H1 (cell line): ENCODE measurements around the gene RUFY2. TPM values are rescaled to one million over a fixed set of nuclear protein-coding genes. Genes with fewer than 3 reads are reported as not detected.

Experiments
- CTCF ChIA-PET: fragments of 300-600 bp; sonication (Branson Sonifier 250); formaldehyde crosslinking; loops from one replicate; lab custom pipeline; 2021; ENCODE audit not compliant: partially characterized antibody; lab: Charles Lee
- POLR2A ChIA-PET: fragments of 300-600 bp; sonication (Branson Sonifier 250); formaldehyde crosslinking; loops from one replicate; lab custom pipeline; 2021; ENCODE audit warnings: inconsistent platforms; ENCODE audit not compliant: partially characterized antibody; lab: Charles Lee
- DNase-seq, 2 experiments: peaks; one replicate each; pipeline versions ENCODE4 v3.0.0 to v3.0.0-alpha.2; 2010 to 2022; ENCODE audit warnings: low spot score in 2 of 2, low read depth in 1 of 2, mixed read lengths in 1 of 2
- FAIRE-seq: peaks from 2 replicates; lab custom pipeline; 2011; peaks lifted over from hg19 to GRCh38; lab: Jason Lieb, UNC
- H2AFZ ChIP-seq: 2 replicates; pipeline ENCODE4 v1.8.1; 2012; ENCODE audit warnings: low read length, inconsistent platforms
- H2AK5ac ChIP-seq: 2 replicates; pipeline ENCODE4 v1.6.1; 2013; ENCODE audit warnings: low read depth, low read length
- H2BK120ac ChIP-seq: replicated peaks from 2 replicates; pipeline ENCODE3; 2013; ENCODE audit warnings: low read depth, low read length, inconsistent platforms
- H2BK12ac ChIP-seq: 2 replicates; pipeline ENCODE4 v1.6.1; 2013; ENCODE audit warnings: low read depth, low read length
- H2BK15ac ChIP-seq: 2 replicates; pipeline ENCODE4 v1.6.1; 2013; ENCODE audit warnings: low read length
- H2BK20ac ChIP-seq: 2 replicates; pipeline ENCODE4 v1.6.1; 2013; ENCODE audit warnings: low read length
- H2BK5ac ChIP-seq: 2 replicates; pipeline ENCODE4 v1.6.1; 2013; ENCODE audit warnings: low read depth, low read length
- H3K14ac ChIP-seq: 2 replicates; pipeline ENCODE4 v1.6.1; 2013; ENCODE audit warnings: inconsistent platforms; ENCODE audit not compliant: insufficient read length
- H3K18ac ChIP-seq: 2 replicates; pipeline ENCODE4 v1.6.1; 2013; ENCODE audit warnings: low read length; ENCODE audit errors: extremely low read depth
- H3K23ac ChIP-seq: 2 replicates; pipeline ENCODE4 v1.6.1; 2013; ENCODE audit warnings: inconsistent platforms; ENCODE audit not compliant: insufficient read length
- H3K23me2 ChIP-seq: 2 replicates; pipeline ENCODE4 v1.6.1; 2013; ENCODE audit warnings: low read depth, low read length
- H3K27ac ChIP-seq: 2 replicates; pipeline ENCODE4 v1.6.1; 2011; ENCODE audit warnings: low read depth, low read length, inconsistent platforms
- H3K27me3 ChIP-seq, 4 experiments: replicated peaks in 1 of 4; 1 replicate in 1 of 4; 2 replicates in 3 of 4; pipeline versions ENCODE4 v1.6.1 to v1.8.1; 2011 to 2013; ENCODE audit warnings: low read length in 3 of 4, mild to moderate bottlenecking in 3 of 4, inconsistent platforms in 2 of 4, mixed read lengths in 2 of 4, moderate library complexity in 1 of 4; ENCODE audit not compliant: control insufficient read depth in 3 of 4, insufficient read depth in 3 of 4; ENCODE audit errors: extremely low read depth in 1 of 4
- H3K36me3 ChIP-seq, 4 experiments: 2 replicates each; pipeline versions ENCODE4 v1.6.1 to v1.8.1; 2011 to 2013; ENCODE audit warnings: mild to moderate bottlenecking in 4 of 4, low read length in 3 of 4, moderate library complexity in 2 of 4, control low read depth in 1 of 4, inconsistent platforms in 1 of 4; ENCODE audit not compliant: insufficient read depth in 4 of 4, control insufficient read depth in 2 of 4
- H3K4ac ChIP-seq: replicated peaks from 2 replicates; pipeline ENCODE3; 2013; ENCODE audit warnings: low read length, low read depth, mixed read lengths, inconsistent platforms; ENCODE audit not compliant: insufficient read length
- H3K4me1 ChIP-seq, 4 experiments: replicated peaks in 1 of 4; 1 replicate in 1 of 4; 2 replicates in 3 of 4; pipeline versions ENCODE4 v1.6.1 to v1.8.1; 2011 to 2013; ENCODE audit warnings: low read length in 3 of 4, inconsistent platforms in 2 of 4, mixed read lengths in 1 of 4; ENCODE audit not compliant: insufficient read depth in 4 of 4, control insufficient read depth in 3 of 4
- H3K4me2 ChIP-seq, 2 experiments: 2 replicates each; pipeline versions ENCODE4 v1.6.1 to v1.8.1; 2011 to 2013; ENCODE audit warnings: low read depth in 2 of 2, low read length in 2 of 2, control low read depth in 1 of 2, inconsistent platforms in 1 of 2, mild to moderate bottlenecking in 1 of 2; ENCODE audit not compliant: insufficient read depth in 1 of 2
- H3K4me3 ChIP-seq, 4 experiments: fragments of 200-600, 300-600 bp in 1 of 4; sonication (generic), shearing (Covaris generic), sonication (Bioruptor Twin) in 1 of 4; 2 replicates each; pipeline versions ENCODE4 v1.5.1 to v1.8.1; 2011 to 2016; ENCODE audit warnings: low read length in 4 of 4, low read depth in 3 of 4, control low read depth in 2 of 4, inconsistent platforms in 2 of 4, mild to moderate bottlenecking in 2 of 4, mixed read lengths in 1 of 4, moderate library complexity in 1 of 4; ENCODE audit not compliant: insufficient read depth in 2 of 4; ENCODE audit errors: extremely low read depth in 1 of 4
- H3K56ac ChIP-seq: replicated peaks from 2 replicates; pipeline ENCODE3; 2013; ENCODE audit warnings: low read depth, mild to moderate bottlenecking, mixed read lengths, low read length, inconsistent platforms; ENCODE audit not compliant: insufficient read length
- H3K79me1 ChIP-seq: 2 replicates; pipeline ENCODE4 v1.6.1; 2013; ENCODE audit warnings: low read depth, low read length, control low read depth
- H3K79me2 ChIP-seq, 2 experiments: 2 replicates each; pipeline versions ENCODE4 v1.6.1 to v1.8.1; 2012 to 2013; ENCODE audit warnings: low read length in 2 of 2, mild to moderate bottlenecking in 2 of 2, inconsistent platforms in 1 of 2; ENCODE audit not compliant: insufficient read depth in 2 of 2, control insufficient read depth in 1 of 2
- H3K9ac ChIP-seq, 4 experiments: replicated peaks in 1 of 4; 1 replicate in 1 of 4; 2 replicates in 3 of 4; pipeline versions ENCODE4 v1.6.1 to v1.8.1; 2011 to 2013; ENCODE audit warnings: low read depth in 3 of 4, low read length in 3 of 4, control low read depth in 2 of 4, mild to moderate bottlenecking in 2 of 4, moderate library complexity in 2 of 4, inconsistent platforms in 1 of 4; ENCODE audit errors: extremely low read depth in 1 of 4
- H3K9me3 ChIP-seq, 2 experiments: 2 replicates each; pipeline versions ENCODE4 v1.6.1 to v1.8.1; 2012 to 2013; ENCODE audit warnings: mild to moderate bottlenecking in 2 of 2, moderate library complexity in 2 of 2, control low read depth in 1 of 2, inconsistent platforms in 1 of 2, low read depth in 1 of 2, low read length in 1 of 2, mixed read lengths in 1 of 2; ENCODE audit not compliant: insufficient read depth in 2 of 2
- H4K20me1 ChIP-seq, 2 experiments: replicated peaks in 1 of 2; 2 replicates each; pipeline versions ENCODE3 to v1.8.1; 2011 to 2013; ENCODE audit warnings: inconsistent platforms in 2 of 2, low read length in 2 of 2, mild to moderate bottlenecking in 1 of 2; ENCODE audit not compliant: insufficient read depth in 2 of 2, control insufficient read depth in 1 of 2
- H4K5ac ChIP-seq: 2 replicates; pipeline ENCODE4 v1.6.1; 2013; ENCODE audit warnings: low read length, low read depth, mixed read lengths, inconsistent platforms; ENCODE audit not compliant: insufficient read length
- H4K8ac ChIP-seq: 2 replicates; pipeline ENCODE4 v1.8.0; 2013; ENCODE audit warnings: mild to moderate bottlenecking, moderate library complexity, low read length, inconsistent platforms; ENCODE audit not compliant: insufficient read depth; ENCODE audit errors: extremely low read depth
- H4K91ac ChIP-seq: replicated peaks from 2 replicates; pipeline ENCODE3; 2013; ENCODE audit warnings: low read length, mixed read lengths, inconsistent platforms; ENCODE audit not compliant: insufficient read length
- ATF3 ChIP-seq: IDR thresholded peaks from 2 replicates; pipeline ENCODE4 v1.6.1; 2011; ENCODE audit warnings: low read depth, mild to moderate bottlenecking, low read length; ENCODE audit not compliant: insufficient read depth
- E2F6 ChIP-seq: IDR thresholded peaks from 2 replicates; pipeline ENCODE4 v1.6.1; 2012; ENCODE audit warnings: inconsistent platforms
- GABPA ChIP-seq: IDR thresholded peaks from 2 replicates; pipeline ENCODE4 v1.6.1; 2011; ENCODE audit warnings: mild to moderate bottlenecking, low read length, moderate library complexity, borderline replicate concordance; ENCODE audit not compliant: insufficient read depth
- GTF2F1 ChIP-seq: IDR thresholded peaks from 2 replicates; pipeline ENCODE4 v1.6.1; 2012; ENCODE audit warnings: low read depth, low read length, improper control_type of control experiment, borderline replicate concordance
- NANOG ChIP-seq: IDR thresholded peaks from 2 replicates; pipeline ENCODE4 v1.6.1; 2011; ENCODE audit warnings: low read length, low read depth, mild to moderate bottlenecking, inconsistent platforms; ENCODE audit not compliant: insufficient read depth, poor library complexity, severe bottlenecking
- PHF8 ChIP-seq: fragments of 200-600 bp; sonication (generic); conservative IDR thresholded peaks from 2 replicates; pipeline ENCODE4 v1.7.1; 2012; ENCODE audit warnings: low read depth, mild to moderate bottlenecking, inconsistent platforms, low read length, moderate library complexity
- RXRA ChIP-seq: IDR thresholded peaks from 2 replicates; pipeline ENCODE4 v1.6.1; 2011; ENCODE audit warnings: low read depth, mild to moderate bottlenecking, low read length, moderate library complexity; ENCODE audit not compliant: insufficient read depth
- TBP ChIP-seq: IDR thresholded peaks from 2 replicates; pipeline ENCODE4 v1.6.1; 2011; ENCODE audit warnings: low read depth, low read length, improper control_type of control experiment
- YY1 ChIP-seq: IDR thresholded peaks from 2 replicates; pipeline ENCODE4 v1.6.1; 2011; ENCODE audit warnings: low read depth, mild to moderate bottlenecking, low read length
- WGBS, 2 experiments: shearing (Covaris generic) in 1 of 2; methylation state at CpG; one replicate each; pipeline versions ENCODE4 v1.1.6 to v1.1.7; 2013 to 2015; ENCODE audit warnings: low lambda C conversion rate in 2 of 2, mixed read lengths in 2 of 2, inconsistent platforms in 1 of 2, low coverage in 1 of 2, missing lambda C conversion rate in 1 of 2; ENCODE audit not compliant: insufficient replicate concordance in 2 of 2, insufficient coverage in 1 of 2, insufficient read length in 1 of 2; ENCODE audit errors: extremely low coverage in 1 of 2, missing lambda C conversion rate in 1 of 2; 5-methylcytosine and 5-hydroxymethylcytosine counted together
- polyA plus RNA-seq, 7 experiments: library from polyadenylated mRNA; depleted of rRNA in 3 of 7; stranded (reverse) in 5 of 7; unstranded in 2 of 7; fragments of >200 nt in 5 of 7; fragments of 200-250 nt in 2 of 7; gene quantifications; 1 replicate in 5 of 7; 2 replicates in 1 of 7; 4 replicates in 1 of 7; pipeline versions ENCODE4 v1.2.1 to v1.2.3, GENCODE V29; 2011 to 2013; ENCODE audit warnings: missing spikeins in 2 of 7, mixed read lengths in 2 of 7
- total RNA-seq: library from RNA; stranded (reverse); fragmentation: NEBNext Ultra II Directional; extraction: Animal tissue kit (Norgen Biotek cat#: 25700); gene quantifications from 2 replicates; pipeline ENCODE4 v1.2.1, GENCODE V29; 2021
- TF ChIP-seq, protein P1 (sequence below): IDR thresholded peaks from 2 replicates; pipeline ENCODE4 v1.6.1; 2012; ENCODE audit warnings: low read length, inconsistent platforms

RUFY2 gene
- total and polyA plus RNA-seq, 2 of the 8 experiments (the other 6 are each of a cell fraction or from before 2014, with no cell fraction given), result 3.4 to 12.0 TPM

DNA sequence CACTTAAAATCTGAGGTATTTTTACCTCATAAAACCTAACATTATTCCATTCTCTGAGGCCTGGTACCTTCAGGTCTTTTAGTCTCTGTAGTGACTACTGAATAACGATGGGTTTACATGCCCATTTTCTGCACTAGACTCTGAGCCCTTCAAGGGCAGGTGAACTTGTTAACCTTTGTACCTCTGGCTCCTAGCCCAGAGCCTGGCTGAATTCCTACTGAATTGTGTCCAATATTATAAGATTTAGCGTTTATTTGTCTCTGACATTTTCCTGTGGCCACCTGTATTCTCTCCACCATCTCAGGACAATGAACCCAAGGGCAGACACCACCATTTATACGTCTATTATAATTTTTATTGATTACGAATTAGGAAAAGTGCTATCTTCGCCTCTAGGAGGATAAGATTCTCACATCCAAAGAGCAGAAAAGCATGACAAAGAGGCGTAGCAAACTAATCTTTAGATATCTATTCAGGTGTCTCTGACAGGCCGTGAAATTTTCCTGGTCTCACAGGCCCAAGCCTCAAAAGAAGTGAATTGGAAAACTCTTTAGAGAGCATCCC lies 103.1 kb downstream of the RUFY2 start:
- no peak overlapping the region for H2BK120ac ChIP-seq
- no peak for FAIRE-seq
- TF ChIP-seq GTF2F1, result no peak
- no peak for TF ChIP-seq ATF3
- TF ChIP-seq NANOG, result no peak
- no peak for TF ChIP-seq GABPA
- TF ChIP-seq E2F6, result no peak
- no peak for TF ChIP-seq PHF8
- TF ChIP-seq, protein P1, sequence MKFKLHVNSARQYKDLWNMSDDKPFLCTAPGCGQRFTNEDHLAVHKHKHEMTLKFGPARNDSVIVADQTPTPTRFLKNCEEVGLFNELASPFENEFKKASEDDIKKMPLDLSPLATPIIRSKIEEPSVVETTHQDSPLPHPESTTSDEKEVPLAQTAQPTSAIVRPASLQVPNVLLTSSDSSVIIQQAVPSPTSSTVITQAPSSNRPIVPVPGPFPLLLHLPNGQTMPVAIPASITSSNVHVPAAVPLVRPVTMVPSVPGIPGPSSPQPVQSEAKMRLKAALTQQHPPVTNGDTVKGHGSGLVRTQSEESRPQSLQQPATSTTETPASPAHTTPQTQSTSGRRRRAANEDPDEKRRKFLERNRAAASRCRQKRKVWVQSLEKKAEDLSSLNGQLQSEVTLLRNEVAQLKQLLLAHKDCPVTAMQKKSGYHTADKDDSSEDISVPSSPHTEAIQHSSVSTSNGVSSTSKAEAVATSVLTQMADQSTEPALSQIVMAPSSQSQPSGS, result no peak
- no peak for TF ChIP-seq RXRA
- TF ChIP-seq YY1, result no peak
- TF ChIP-seq TBP, result no peak

More for the DNA sequence above, 103.1 kb downstream of the RUFY2 start:
- Histone ChIP-seq H2BK5ac (no peak overlapping the region), H3K14ac (no peak overlapping the region), H3K4ac (no peak overlapping the region), H3K23me2 (no peaks in the 10 kb centered on the region; the same call in 1 of the 2 replicates), H3K18ac (no peak overlapping the region), H3K9ac (no peak overlapping the region), H2BK12ac (no peak overlapping the region), H4K91ac (no peak overlapping the region), H2AFZ (no peak overlapping the region), H3K79me2 (no peaks in the 10 kb centered on the region), H3K23ac (no peak overlapping the region), H3K27ac (no peak overlapping the region), H3K4me1 (peaks cover 0 to 3% (median 0%) of the 10 kb centered on the region in 4 experiments; a peak in 1 of 7 replicates), H4K20me1 (no peaks in the 10 kb centered on the region), H2BK15ac (no peak overlapping the region), H4K8ac (no peak overlapping the region), H3K4me3 (no peak overlapping the region), H3K4me2 (no peak overlapping the region), H3K79me1 (no peaks in the 10 kb centered on the region), H2AK5ac (no peak overlapping the region), H2BK20ac (no peak overlapping the region), H3K36me3 (no peaks in the 10 kb centered on the region), H3K56ac (no peak overlapping the region), H4K5ac (no peak overlapping the region), H3K27me3 (no peaks in the 10 kb centered on the region), H3K9me3 (no peaks in the 10 kb centered on the region)
- POLR2A ChIA-PET, result no interaction called here
- CTCF ChIA-PET, result interaction anchor here (0.9 to 4.7 kb wide), 5 partner anchors 10 to 91 kb away, joined by 3 to 71 read pairs (median 3); no protein-coding TSS in a partner anchor
- 75% methylated on average over 7 of the region's 7 CpGs; no CpG with 5 or more reads in 1 of the 2 experiments for WGBS, 2 experiments
- no peak for DNase-seq
